ENCODE results near the gene ATP11C.
"Not testable (repeated sequence)": the region's sequence is repeated elsewhere in the genome, so short reads cannot be mapped to it uniquely, and the experiment has no call there.

Gene ATP11C

DNA sequence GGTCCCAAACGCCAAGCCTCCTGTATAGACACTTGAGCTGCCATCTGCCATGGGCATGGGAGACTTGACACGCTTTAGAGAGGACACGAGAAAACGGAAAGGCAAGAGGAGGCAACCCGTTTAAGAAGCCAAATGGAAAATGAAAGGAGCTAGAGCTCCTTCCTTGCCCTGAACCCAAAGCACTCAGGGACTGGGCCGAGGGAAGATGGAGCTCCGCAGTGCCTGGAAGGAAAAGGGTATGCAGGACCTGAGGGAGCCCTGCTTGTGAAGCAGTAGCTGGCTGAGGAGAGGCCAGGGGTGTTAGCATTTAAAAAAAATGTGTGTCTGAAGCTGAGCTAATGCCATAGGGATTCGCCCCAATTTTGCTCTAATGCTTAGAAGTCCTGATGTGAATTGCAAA lies 239.9 kb downstream of the ATP11C start:
- no peak overlapping the region for H3K27ac ChIP-seq
- no peak for DNase-seq
- no peak for TF ChIP-seq CTCF (IDR thresholded peaks at IDR 0.05; ENCODE audit: low read depth, low read length)
- H3K4me3 ChIP-seq (ENCODE audit: low read depth, low read length) = no peak overlapping the region
- peaks cover 50% of the 10 kb centered on the region for H3K27me3 ChIP-seq (ENCODE audit: insufficient read depth, low read depth, severe bottlenecking)
- no peaks in the 10 kb centered on the region for H3K9me3 ChIP-seq (ENCODE audit: severe bottlenecking)
- no peaks in the 10 kb centered on the region for H3K36me3 ChIP-seq

- no peak for TF ChIP-seq CTCF (IDR thresholded peaks at IDR 0.05; ENCODE audit: low read depth, low read length)
- H3K27ac ChIP-seq = no peak overlapping the region
- H3K36me3 ChIP-seq = no peaks in the 10 kb centered on the region
- DNase-seq = no peak
- no peak overlapping the region for H3K4me3 ChIP-seq (ENCODE audit: low read depth, low read length)
- no peaks in the 10 kb centered on the region for H3K9me3 ChIP-seq (ENCODE audit: severe bottlenecking)
- peaks cover 54% of the 10 kb centered on the region for H3K27me3 ChIP-seq (ENCODE audit: insufficient read depth, low read depth, severe bottlenecking)
Observed at GRCh38 chrX:139692506-139692849, 240.4 kb downstream of the ATP11C start.

- H3K27me3 ChIP-seq (ENCODE audit: insufficient read depth, low read depth, severe bottlenecking) = peaks cover 58% of the 10 kb centered on the region
- DNase-seq = no peak
- no peaks in the 10 kb centered on the region for H3K9me3 ChIP-seq (ENCODE audit: severe bottlenecking)
- H3K27ac ChIP-seq = no peak overlapping the region
- H3K4me3 ChIP-seq (ENCODE audit: low read depth, low read length) = no peak overlapping the region
- no peak for TF ChIP-seq CTCF (IDR thresholded peaks at IDR 0.05; ENCODE audit: low read depth, low read length)
- no peaks in the 10 kb centered on the region for H3K36me3 ChIP-seq
Observed at GRCh38 chrX:139691843-139692505, 240.9 kb downstream of the ATP11C start.

DNA sequence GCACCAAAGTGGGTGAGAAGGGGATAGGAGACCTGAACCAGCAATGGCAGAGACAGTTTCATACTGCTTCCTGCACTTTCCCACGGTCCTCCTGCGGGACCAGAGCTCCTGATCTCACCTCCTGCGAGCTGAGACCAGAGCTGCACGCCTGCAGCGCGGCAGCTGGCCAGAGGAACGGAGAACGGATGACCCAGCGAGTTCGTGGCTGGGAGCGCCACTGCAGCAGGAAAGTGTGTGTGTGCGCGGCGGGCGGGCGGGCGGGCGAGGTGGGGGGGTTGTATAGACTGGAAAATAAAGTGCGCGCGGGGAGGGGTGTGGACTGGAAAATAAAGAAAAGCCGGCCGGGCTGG lies 241.4 kb downstream of the ATP11C start:
- Histone ChIP-seq H3K4me3 (ENCODE audit: low read depth, low read length) (no peak overlapping the region), H3K27me3 (ENCODE audit: insufficient read depth, low read depth, severe bottlenecking) (peaks cover 63% of the 10 kb centered on the region), H3K27ac (no peak overlapping the region), H3K9me3 (ENCODE audit: severe bottlenecking) (no peaks in the 10 kb centered on the region), H3K36me3 (no peaks in the 10 kb centered on the region)
- TF ChIP-seq CTCF (IDR thresholded peaks at IDR 0.05; ENCODE audit: low read depth, low read length) = no peak
- DNase-seq = no peak

DNA sequence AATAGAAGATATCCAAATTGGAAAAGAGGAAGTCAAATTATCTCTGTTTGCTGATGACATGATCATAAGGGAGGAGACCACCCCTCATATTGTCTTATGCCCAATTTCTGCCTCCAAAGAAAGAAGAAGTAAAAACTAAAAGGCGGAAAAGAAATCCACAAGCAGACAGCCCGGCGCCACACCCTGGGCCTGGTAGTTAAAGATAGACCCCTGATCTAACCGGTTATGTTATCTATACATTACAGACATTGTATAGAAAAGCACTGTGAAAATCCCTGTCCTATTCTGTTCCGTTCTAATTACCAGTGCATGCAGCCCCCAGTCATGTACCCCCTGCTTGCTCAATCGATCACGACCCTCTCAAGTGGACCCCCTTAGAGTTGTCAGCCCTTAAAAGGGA lies 247.7 kb downstream of the ATP11C start:
- H3K4me3 ChIP-seq (ENCODE audit: low read depth, low read length); DNase-seq; H3K27ac ChIP-seq; H3K36me3 ChIP-seq; H3K9me3 ChIP-seq (ENCODE audit: severe bottlenecking): not testable (repeated sequence)
- peaks cover 59% of the 10 kb centered on the region for H3K27me3 ChIP-seq (ENCODE audit: insufficient read depth, low read depth, severe bottlenecking)

DNA sequence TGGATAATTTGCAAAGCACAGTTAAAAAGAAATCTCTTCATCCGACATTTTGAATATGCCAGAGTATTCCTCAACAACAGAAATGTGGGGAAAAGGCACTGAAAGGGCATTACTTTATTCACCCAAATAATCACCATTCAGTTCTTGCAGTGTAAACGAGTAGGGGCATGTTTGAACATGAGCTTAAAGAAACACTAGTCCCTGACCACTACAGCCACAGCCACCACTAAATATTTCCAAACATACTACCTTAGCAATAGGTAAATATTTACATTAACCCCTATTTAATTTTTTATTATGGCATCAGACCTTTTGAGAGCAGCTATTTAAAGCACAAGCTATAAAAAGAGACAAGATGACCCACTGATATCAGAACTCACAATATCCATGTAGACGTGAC lies 252.5 kb downstream of the ATP11C start:
- Histone ChIP-seq H3K27ac (no peak overlapping the region), H3K36me3 (no peaks in the 10 kb centered on the region), H3K4me3 (ENCODE audit: low read depth, low read length) (no peak overlapping the region), H3K9me3 (ENCODE audit: severe bottlenecking) (peaks cover 2% of the 10 kb centered on the region), H3K27me3 (ENCODE audit: insufficient read depth, low read depth, severe bottlenecking) (peaks cover 41% of the 10 kb centered on the region)
- DNase-seq = no peak
- TF ChIP-seq CTCF (IDR thresholded peaks at IDR 0.05; ENCODE audit: low read depth, low read length) = no peak

Data from WERI-Rb-1 (cell line).